Mesendoderm (in vitro differentiated cells): Measurements from ENCODE around the gene ARHGEF1.

Experiments used
- DNase-seq: peaks from one replicate; pipeline ENCODE4 v3.0.0; 2013
- H2AK5ac ChIP-seq: 2 replicates; pipeline ENCODE4 v1.6.1; 2013; ENCODE audit warnings: low read length, inconsistent platforms
- H2BK120ac ChIP-seq: 2 replicates; pipeline ENCODE4 v1.6.1; 2013; ENCODE audit warnings: low read depth, mild to moderate bottlenecking, low read length, moderate library complexity, mixed read lengths
- H2BK15ac ChIP-seq: replicated peaks from 2 replicates; pipeline ENCODE4 v1.6.1; 2013; ENCODE audit warnings: low read depth, mild to moderate bottlenecking, moderate library complexity
- H2BK5ac ChIP-seq: 2 replicates; pipeline ENCODE4 v1.6.1; 2013; ENCODE audit warnings: low read length, inconsistent platforms
- H3K18ac ChIP-seq: 2 replicates; pipeline ENCODE4 v1.6.1; 2013; ENCODE audit warnings: mild to moderate bottlenecking, low read length, mixed read lengths
- H3K23ac ChIP-seq: one replicate; pipeline ENCODE4 v1.6.1; 2013; ENCODE audit warnings: low read length
- H3K27ac ChIP-seq: 2 replicates; pipeline ENCODE4 v1.5.1; 2013; ENCODE audit warnings: low read depth, mild to moderate bottlenecking, inconsistent platforms, low read length, moderate library complexity
- H3K27me3 ChIP-seq: 2 replicates; pipeline ENCODE4 v1.6.1; 2013; ENCODE audit warnings: low read length, control low read depth, mild to moderate bottlenecking, inconsistent platforms; ENCODE audit not compliant: insufficient read depth, poor library complexity
- H3K36me3 ChIP-seq: 2 replicates; pipeline ENCODE4 v1.6.1; 2013; ENCODE audit warnings: low read length, inconsistent platforms; ENCODE audit not compliant: control insufficient read depth, insufficient read depth
- H3K4ac ChIP-seq: one replicate; pipeline ENCODE4 v1.6.1; 2013; ENCODE audit warnings: low read depth, mild to moderate bottlenecking, low read length, moderate library complexity
- H3K4me1 ChIP-seq: 2 replicates; pipeline ENCODE4 v1.6.1; 2013; ENCODE audit warnings: low read depth, low read length, inconsistent platforms; ENCODE audit not compliant: control insufficient read depth
- H3K4me2 ChIP-seq: 2 replicates; pipeline ENCODE4 v1.6.1; 2013; ENCODE audit warnings: low read length
- H3K4me3 ChIP-seq: 2 replicates; pipeline ENCODE4 v1.5.1; 2013; ENCODE audit warnings: mild to moderate bottlenecking, low read length
- H3K56ac ChIP-seq: one replicate; pipeline ENCODE4 v1.6.1; 2013; ENCODE audit warnings: low read length
- H3K79me1 ChIP-seq: 2 replicates; pipeline ENCODE4 v1.6.1; 2013; ENCODE audit warnings: low read length, inconsistent platforms
- H3K79me2 ChIP-seq: 2 replicates; pipeline ENCODE4 v1.6.1; 2013; ENCODE audit warnings: mild to moderate bottlenecking, low read length; ENCODE audit not compliant: control insufficient read depth, insufficient read depth
- H3K9ac ChIP-seq: 2 replicates; pipeline ENCODE4 v1.6.1; 2013; ENCODE audit warnings: low read length, inconsistent platforms
- H4K5ac ChIP-seq: one replicate; pipeline ENCODE4 v1.6.1; 2013; ENCODE audit warnings: low read length
- H4K8ac ChIP-seq: one replicate; pipeline ENCODE4 v1.6.1; 2013; ENCODE audit warnings: low read depth, mild to moderate bottlenecking, control low read depth, low read length, moderate library complexity
- WGBS: extraction: QIAGEN DNeasy Blood & Tissue Kit; methylation state at CpG from one replicate; pipeline ENCODE4 v1.1.7; 2013; ENCODE audit warnings: low lambda C conversion rate, missing lambda C conversion rate; ENCODE audit not compliant: insufficient coverage; ENCODE audit errors: extremely low coverage; 5-methylcytosine and 5-hydroxymethylcytosine counted together

The ARHGEF1 gene

GRCh38 chr19:41910240-41910991, 27.4 kb downstream of the ARHGEF1 start:
- H2BK5ac ChIP-seq = no peak overlapping the region
- H2BK15ac ChIP-seq = no peak overlapping the region

GRCh38 chr19:41910992-41911888, 28.3 kb downstream of the ARHGEF1 start:
- Histone ChIP-seq H3K4me3 (no peak overlapping the region), H3K4me1 (no peaks in the 10 kb centered on the region), H2BK120ac (no peak overlapping the region), H3K23ac (no peak overlapping the region), H3K79me1 (no peaks in the 10 kb centered on the region), H3K79me2 (no peaks in the 10 kb centered on the region), H3K27ac (no peak overlapping the region), H3K18ac (no peak overlapping the region), H3K4me2 (no peak overlapping the region), H2AK5ac (no peak overlapping the region), H2BK15ac (no peak overlapping the region), H3K27me3 (peaks cover 36% of the 10 kb centered on the region), H3K9ac (no peak overlapping the region), H4K5ac (no peak overlapping the region), H3K36me3 (no peaks in the 10 kb centered on the region), H3K4ac (no peak overlapping the region), H2BK5ac (no peak overlapping the region), H4K8ac (no peak overlapping the region), H3K56ac (no peak overlapping the region)
- WGBS = no CpG with 5 or more reads among the region's 13 CpGs
- no peak for DNase-seq

More at GRCh38 chr19:41910240-41910991, 27.4 kb downstream of the ARHGEF1 start:
- H3K23ac ChIP-seq = no peak overlapping the region
- no peak overlapping the region for H3K18ac ChIP-seq
- WGBS = no CpG with 5 or more reads among the region's 12 CpGs
- H3K79me2 ChIP-seq = no peaks in the 10 kb centered on the region
- H3K36me3 ChIP-seq = peaks cover 1% of the 10 kb centered on the region
- no peak overlapping the region for H3K56ac ChIP-seq
- peaks cover 32% of the 10 kb centered on the region for H3K27me3 ChIP-seq
- H3K4me2 ChIP-seq = no peak overlapping the region
- no peak overlapping the region for H2BK120ac ChIP-seq
- H3K4ac ChIP-seq = no peak overlapping the region
- H3K4me3 ChIP-seq = no peak overlapping the region
- H4K5ac ChIP-seq = no peak overlapping the region
- no peak overlapping the region for H4K8ac ChIP-seq
- no peak for DNase-seq
- H3K9ac ChIP-seq = no peak overlapping the region
- H3K79me1 ChIP-seq = no peaks in the 10 kb centered on the region
- no peak overlapping the region for H2AK5ac ChIP-seq
- H3K27ac ChIP-seq = no peak overlapping the region
- no peaks in the 10 kb centered on the region for H3K4me1 ChIP-seq

- no peaks in the 10 kb centered on the region for H3K36me3 ChIP-seq
- H3K27me3 ChIP-seq = peaks cover 44% of the 10 kb centered on the region
- H2BK5ac ChIP-seq = no peak overlapping the region
- no peak overlapping the region for H2BK15ac ChIP-seq
- no peak overlapping the region for H3K4me3 ChIP-seq
- H3K9ac ChIP-seq = no peak overlapping the region
- H4K8ac ChIP-seq = no peak overlapping the region
- no peak overlapping the region for H4K5ac ChIP-seq
- no peak overlapping the region for H3K56ac ChIP-seq
- no peak overlapping the region for H3K4ac ChIP-seq
- no CpG with 5 or more reads among the region's 29 CpGs for WGBS
- H3K4me2 ChIP-seq = no peak overlapping the region
- H3K4me1 ChIP-seq = no peaks in the 10 kb centered on the region
- no peaks in the 10 kb centered on the region for H3K79me2 ChIP-seq
- no peak overlapping the region for H3K27ac ChIP-seq
- no peak for DNase-seq
- H3K23ac ChIP-seq = peak overlapping the region; percentile 66
- H3K18ac ChIP-seq = no peak overlapping the region
- H2BK120ac ChIP-seq = no peak overlapping the region
- H3K79me1 ChIP-seq = no peaks in the 10 kb centered on the region
- no peak overlapping the region for H2AK5ac ChIP-seq
These were observed 29.1 kb downstream of the ARHGEF1 start for GRCh38 chr19:41911889-41912731.

GRCh38 chr19:41912899-41913537, 30.0 kb downstream of the ARHGEF1 start:
- Histone ChIP-seq H3K9ac (no peak overlapping the region), H3K36me3 (no peaks in the 10 kb centered on the region), H3K4me3 (no peak overlapping the region), H4K8ac (no peak overlapping the region), H3K27me3 (peaks cover 44% of the 10 kb centered on the region), H2AK5ac (no peak overlapping the region), H4K5ac (no peak overlapping the region), H2BK5ac (no peak overlapping the region), H2BK15ac (no peak overlapping the region), H3K18ac (no peak overlapping the region), H2BK120ac (no peak overlapping the region), H3K4me1 (no peaks in the 10 kb centered on the region), H3K4ac (no peak overlapping the region), H3K23ac (no peak overlapping the region), H3K79me2 (no peaks in the 10 kb centered on the region), H3K79me1 (no peaks in the 10 kb centered on the region), H3K27ac (no peak overlapping the region), H3K56ac (peak overlapping the region; percentile 64), H3K4me2 (peak overlapping the region; percentile 42)
- peak; percentile 42 for DNase-seq
- WGBS = no CpG with 5 or more reads among the region's 51 CpGs
